UCSD-AML1 (cell line): ENCODE results near the gene ZFP92.

Source experiments
- DNase-seq: peaks from one replicate; lab custom pipeline; 2025; ENCODE audit not compliant: unreplicated experiment; lab: John Stamatoyannopoulos, UW

ZFP92 gene

DNA sequence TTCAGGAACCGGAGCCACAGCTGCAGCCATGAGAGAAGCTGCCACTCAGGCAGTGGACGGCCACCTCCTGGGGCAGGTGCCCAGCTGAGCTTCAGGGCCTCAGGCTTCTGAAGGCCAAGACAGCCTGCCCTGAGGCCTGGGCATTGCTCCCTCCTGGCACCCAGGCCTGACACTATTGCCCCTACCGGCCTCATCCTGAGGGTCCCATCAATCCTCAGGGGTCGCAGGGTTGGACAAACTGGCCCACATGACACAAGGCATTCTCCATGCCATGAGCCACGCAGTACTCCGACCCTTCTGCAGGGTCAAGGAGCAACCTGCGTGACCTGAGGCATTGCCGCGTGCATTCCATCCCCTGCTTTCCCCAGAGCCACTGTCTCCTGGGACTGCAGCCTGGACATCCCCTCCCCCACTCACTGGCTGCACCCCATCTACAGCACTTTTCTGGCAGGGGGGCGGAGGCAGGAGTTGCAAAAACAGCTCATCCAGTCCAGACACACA, 3.0 kb upstream of the ZFP92 start:
- DNase-seq, result no peak

DNA sequence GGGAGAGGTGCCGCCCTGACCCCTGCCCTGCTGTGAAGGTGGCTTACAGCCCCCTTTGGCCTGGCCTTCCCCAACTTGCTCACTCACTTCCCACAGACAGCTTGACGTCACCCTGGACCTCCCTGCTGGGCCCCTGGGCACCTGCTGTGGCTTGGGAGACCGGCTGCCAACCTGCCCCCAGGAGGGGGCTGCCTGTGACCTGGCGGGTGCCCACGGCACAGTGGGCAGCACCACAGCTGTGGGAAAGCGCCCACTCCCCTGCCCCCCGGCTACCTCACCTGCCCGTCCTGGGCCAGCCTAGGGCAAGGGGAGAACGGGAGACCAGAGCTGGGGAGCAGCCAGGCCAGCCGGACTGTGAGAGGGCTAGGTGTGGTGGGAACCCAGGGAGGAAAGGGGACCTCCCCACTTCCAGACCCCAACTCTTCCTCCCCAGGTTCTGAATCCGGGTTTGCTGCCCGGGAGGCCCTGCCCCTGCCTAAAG, 2.4 kb upstream of the ZFP92 start:
- DNase-seq, result no peak

- no peak for DNase-seq
Observed at GRCh38 chrX:153409414-153410101, 1.7 kb upstream of the ZFP92 start.

GRCh38 chrX:153410373-153410772, 899 bp upstream of the ZFP92 start:
- no peak for DNase-seq

GRCh38 chrX:153410888-153411254, 401 bp upstream of the ZFP92 start:
- DNase-seq, result no peak

DNA sequence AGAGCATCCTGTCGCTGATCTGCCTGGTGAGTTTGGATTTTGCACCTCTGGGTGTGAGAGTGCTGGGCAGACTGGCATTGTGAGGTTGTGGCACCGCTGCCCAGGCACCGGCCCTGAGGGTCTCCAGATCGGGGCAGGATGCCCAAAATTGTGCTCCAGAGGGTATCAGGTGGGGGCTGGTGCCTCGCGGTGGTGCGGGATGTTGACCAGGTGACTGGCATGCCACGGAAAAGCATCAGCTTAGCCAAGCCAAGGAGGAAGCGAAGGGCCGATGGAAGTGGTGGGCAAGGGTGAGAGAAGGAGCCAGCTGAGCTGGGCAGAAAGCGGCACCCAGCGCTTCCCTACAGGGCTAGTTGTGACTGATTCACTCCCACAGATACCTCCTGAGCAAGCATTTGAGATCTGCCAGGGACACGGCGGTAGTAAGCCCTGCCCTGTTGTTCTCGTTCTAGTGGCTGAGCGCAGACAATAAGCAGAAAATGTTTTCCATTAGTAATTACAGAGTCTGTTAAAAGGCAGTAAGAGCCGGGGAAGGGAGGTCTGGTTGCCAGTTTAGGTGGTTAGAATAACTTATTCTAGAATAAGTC, 809 bp downstream of the ZFP92 start:
- DNase-seq, result no peak

DNA sequence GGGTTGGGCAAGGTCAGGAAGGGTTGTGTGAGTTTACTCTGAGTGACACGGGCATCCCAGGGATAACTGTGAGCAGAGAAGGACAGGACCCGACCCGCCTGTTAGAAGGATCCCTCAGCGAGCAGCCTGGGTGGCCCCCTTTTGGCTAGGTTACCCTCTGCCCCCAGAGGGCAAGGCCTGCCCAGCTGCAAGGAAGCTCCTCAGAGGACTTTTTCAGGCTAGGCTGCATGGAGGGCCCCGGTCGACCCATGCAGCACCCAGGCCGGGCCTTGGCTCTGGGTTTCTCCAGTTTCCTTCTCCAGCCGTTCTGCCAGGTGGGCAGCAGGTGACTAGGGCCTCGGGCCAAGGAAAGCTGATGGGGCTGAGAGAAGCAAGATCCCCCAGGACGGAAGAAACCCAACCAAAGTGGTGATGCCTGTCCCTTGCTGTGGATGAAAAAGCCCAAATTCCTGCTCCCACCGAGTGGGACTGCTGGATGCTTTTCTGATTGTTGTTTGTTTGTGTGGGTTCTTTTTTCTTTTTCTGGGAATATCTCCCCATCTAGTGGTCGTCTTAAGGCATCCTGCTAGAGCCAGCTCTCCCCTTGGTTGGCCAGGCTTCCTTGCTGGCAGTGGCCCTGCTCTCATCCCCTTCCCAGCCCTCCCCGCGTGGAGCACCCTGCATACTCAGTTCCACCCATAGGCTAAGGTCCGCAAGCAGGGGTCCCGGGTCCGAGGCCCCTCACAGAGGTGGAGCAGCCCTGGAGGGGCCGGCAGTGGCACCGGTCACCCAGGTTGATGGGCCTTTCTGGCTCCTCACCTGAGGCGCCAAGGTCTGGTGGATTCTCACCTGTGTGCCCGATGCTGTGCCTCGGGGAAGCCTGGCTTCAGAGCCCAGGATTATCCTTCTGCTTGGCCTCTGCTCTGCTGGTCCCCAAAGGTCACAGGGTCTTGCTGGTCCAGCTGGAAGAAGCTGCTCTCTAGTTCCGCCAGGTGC, 1.8 kb downstream of the ZFP92 start:
- DNase-seq, result no peak

- DNase-seq, result no peak
Observed at GRCh38 chrX:153413731-153414130, 2.5 kb downstream of the ZFP92 start.

GRCh38 chrX:153414856-153415510, 3.7 kb downstream of the ZFP92 start:
- no peak for DNase-seq

- no peak for DNase-seq
Observed at GRCh38 chrX:153416781-153417450, 5.6 kb downstream of the ZFP92 start.

DNA sequence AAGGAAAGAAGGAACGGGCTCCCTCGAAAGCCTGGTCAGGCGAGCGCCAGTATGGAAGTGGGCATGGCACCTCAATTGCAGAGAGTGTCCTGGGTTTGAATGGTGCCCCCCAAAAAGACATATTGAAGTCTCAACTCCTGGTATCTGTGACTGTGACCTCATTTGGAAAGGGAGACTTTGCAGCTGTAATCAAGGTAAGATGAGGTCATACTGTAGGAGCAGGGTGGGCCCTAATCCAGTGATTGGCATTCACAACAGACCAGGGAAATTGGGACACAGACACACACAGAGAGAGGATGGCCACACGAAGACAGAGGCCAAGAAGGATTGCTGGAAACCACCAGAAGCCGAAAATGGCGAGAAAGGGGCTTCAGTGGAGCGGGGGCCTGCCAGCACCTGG, 6.4 kb downstream of the ZFP92 start:
- DNase-seq, result no peak

- DNase-seq, result no peak
Observed at GRCh38 chrX:153420851-153421599, 9.8 kb downstream of the ZFP92 start.

DNA sequence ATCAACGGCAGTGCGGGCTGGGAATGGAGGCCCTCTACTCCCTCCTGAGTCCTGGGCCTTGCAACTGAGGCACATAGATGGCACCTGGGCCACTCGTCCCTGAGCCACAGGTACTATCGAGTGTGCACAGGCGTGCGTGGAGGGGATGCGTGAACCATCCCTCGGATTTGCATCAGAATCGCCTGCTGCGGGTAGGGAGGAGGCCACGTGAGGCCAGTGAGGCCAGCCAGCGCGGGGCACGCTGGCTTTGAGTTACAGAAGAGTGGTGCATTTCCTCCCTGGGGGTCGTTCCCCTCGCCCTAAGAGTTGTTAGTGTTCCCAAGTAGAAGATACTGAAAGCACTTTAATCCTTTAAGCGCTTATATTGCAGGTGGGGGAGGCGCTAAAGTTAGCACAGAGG, 10.6 kb downstream of the ZFP92 start:
- DNase-seq, result no peak

DNA sequence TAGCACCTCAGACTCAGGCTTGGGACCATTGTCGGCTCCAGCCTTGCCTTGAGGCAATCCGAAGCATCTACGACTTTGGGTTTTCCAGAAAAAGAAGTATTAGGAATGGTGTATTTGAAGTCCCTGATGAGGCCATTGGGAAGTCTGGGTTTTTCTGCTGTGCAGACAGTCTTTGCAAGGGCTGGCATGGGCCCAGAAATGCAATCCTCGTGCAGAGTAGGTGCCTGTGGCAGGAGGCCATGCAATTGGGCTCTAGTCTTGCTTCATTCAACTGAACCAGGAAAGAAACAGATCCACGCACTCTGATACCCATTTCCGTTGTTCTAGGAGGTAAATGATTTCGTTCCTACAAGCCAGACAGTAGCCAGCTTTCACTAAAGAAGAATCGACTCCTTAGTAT, 12.4 kb downstream of the ZFP92 start:
- no peak for DNase-seq

- no peak for DNase-seq
Observed at GRCh38 chrX:153426204-153426603, 14.9 kb downstream of the ZFP92 start.

DNA sequence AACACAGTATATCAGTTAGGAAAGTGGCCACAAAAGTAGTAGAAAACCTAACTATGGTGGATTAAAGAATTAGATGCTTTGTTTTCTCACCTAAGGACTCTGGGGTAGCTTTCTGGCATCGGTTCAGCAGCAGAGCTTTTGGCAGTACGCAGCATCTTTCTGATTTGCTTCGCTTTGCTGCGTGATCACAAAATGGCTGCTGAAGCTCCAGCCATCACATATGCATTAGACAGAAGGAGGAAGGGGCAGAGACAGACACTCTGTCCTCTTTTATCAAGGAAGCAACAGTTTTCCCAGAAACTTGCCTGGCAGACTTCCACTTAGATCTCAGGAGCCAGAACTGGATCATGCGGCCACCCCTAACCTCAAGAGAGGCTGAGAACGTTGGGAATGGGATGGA, 19.5 kb downstream of the ZFP92 start:
- no peak for DNase-seq

- no peak for DNase-seq
Observed at GRCh38 chrX:153433161-153433680, 21.9 kb downstream of the ZFP92 start.

GRCh38 chrX:153433781-153434285, 22.6 kb downstream of the ZFP92 start:
- DNase-seq, result no peak

- DNase-seq, result no peak
Observed at GRCh38 chrX:153434801-153435200, 23.5 kb downstream of the ZFP92 start.
